Stimulated activated CD4-positive, alpha-beta T cell treated with anti-CD3 and anti-CD28 coated beads, Interleukin-4, amount 100 ng/mL, for 48 hours (primary cell): ENCODE results near the gene IFITM1.
"Not testable (repeated sequence)": the region's sequence is repeated elsewhere in the genome, so short reads cannot be mapped to it uniquely, and the experiment has no call there.

Experiments
- DNase-seq, 2 donors: peaks; one replicate each; pipeline ENCODE4 v3.0.0-alpha.2; 2020; ENCODE audit warnings: low read depth in 2 of 2

Gene IFITM1

GRCh38 chr11:293852-294661 lies 19.8 kb upstream of the IFITM1 start:
- no peak for DNase-seq

- DNase-seq = no peak
Observed at GRCh38 chr11:294780-295179, 19.1 kb upstream of the IFITM1 start.

GRCh38 chr11:295351-296170 lies 18.3 kb upstream of the IFITM1 start:
- no peak for DNase-seq

GRCh38 chr11:296171-297050 lies 17.4 kb upstream of the IFITM1 start:
- no peak for DNase-seq

GRCh38 chr11:297051-297585 lies 16.7 kb upstream of the IFITM1 start:
- DNase-seq = no peak

- no peak for DNase-seq
Observed at GRCh38 chr11:297586-298405, 16.0 kb upstream of the IFITM1 start.

- DNase-seq = no peak
Observed at GRCh38 chr11:298406-299065, 15.3 kb upstream of the IFITM1 start.

GRCh38 chr11:299081-299891 lies 14.6 kb upstream of the IFITM1 start, which contains the start of gene IFITM5:
Gene IFITM5, minus strand, starts transcription at chr11:299526. Its CDS starts 36 bp downstream, at chr11:299490.
- DNase-seq = no peak

- DNase-seq = no peak
Observed at GRCh38 chr11:299951-300735, 13.7 kb upstream of the IFITM1 start.

- no peak for DNase-seq
Observed at GRCh38 chr11:303363-303762, 10.5 kb upstream of the IFITM1 start.

GRCh38 chr11:304061-304506 lies 9.8 kb upstream of the IFITM1 start:
- no peak for DNase-seq

GRCh38 chr11:304915-305843 lies 8.7 kb upstream of the IFITM1 start:
- DNase-seq = no peak

- no peak for DNase-seq
Observed at GRCh38 chr11:305844-306211, 8.0 kb upstream of the IFITM1 start.

- DNase-seq = no peak
Observed at GRCh38 chr11:306645-307371, 7.0 kb upstream of the IFITM1 start.

GRCh38 chr11:307766-308708 lies 5.8 kb upstream of the IFITM1 start, which contains the start of gene IFITM2:
Gene IFITM2, plus strand, starts transcription at chr11:307816. Its CDS starts 377 bp downstream, at chr11:308193.
- not testable (repeated sequence) for DNase-seq
